Loucy (cell line): ENCODE data around the gene CORO2B.

Experiments
- H2AFZ ChIP-seq: fragments of 200-600 bp; sonication (generic); 2 replicates; pipeline ENCODE4 v1.6.0; 2016; ENCODE audit warnings: antibody characterized with exemption, mild to moderate bottlenecking, low read length, moderate library complexity
- H3F3A ChIP-seq: fragments of 200-600 bp; 2 replicates; pipeline ENCODE4 v1.6.0; 2016; ENCODE audit warnings: antibody characterized with exemption, low read depth, mild to moderate bottlenecking
- H3K27me3 ChIP-seq: fragments of 200-600 bp; sonication (generic); 2 replicates; pipeline ENCODE4 v1.6.1; 2014; ENCODE audit warnings: low read length, mild to moderate bottlenecking; ENCODE audit not compliant: insufficient read depth, poor library complexity, severe bottlenecking
- H3K36me3 ChIP-seq: fragments of 200-600 bp; sonication (generic); 2 replicates; pipeline ENCODE4 v1.6.1; 2016; ENCODE audit warnings: low read length; ENCODE audit not compliant: insufficient read depth
- H3K4me1 ChIP-seq: fragments of 200-600 bp; sonication (generic); 2 replicates; pipeline ENCODE4 v1.5.1; 2014; ENCODE audit warnings: low read length, mild to moderate bottlenecking; ENCODE audit not compliant: insufficient read depth, poor library complexity, severe bottlenecking
- H3K4me2 ChIP-seq: fragments of 200-600 bp; sonication (generic); 2 replicates; pipeline ENCODE4 v1.6.0; 2014; ENCODE audit warnings: antibody characterized with exemption, low read length, low read depth, mild to moderate bottlenecking; ENCODE audit not compliant: poor library complexity, severe bottlenecking
- H3K4me3 ChIP-seq: fragments of 200-600 bp; sonication (generic); 2 replicates; pipeline ENCODE4 v1.5.1; 2014; ENCODE audit warnings: low read length, mild to moderate bottlenecking, mixed read lengths; ENCODE audit not compliant: poor library complexity, severe bottlenecking
- H3K79me2 ChIP-seq: fragments of 200-600 bp; sonication (generic); 2 replicates; pipeline ENCODE4 v1.6.1; 2014; ENCODE audit warnings: low read length; ENCODE audit not compliant: insufficient read depth
- H3K9ac ChIP-seq: fragments of 200-600 bp; sonication (generic); 2 replicates; pipeline ENCODE4 v1.6.0; 2014; ENCODE audit warnings: mild to moderate bottlenecking, low read depth, low read length, moderate library complexity; ENCODE audit not compliant: poor library complexity, severe bottlenecking
- H3K9me2 ChIP-seq: fragments of 200-600 bp; sonication (generic); replicated peaks from 2 replicates; pipeline ENCODE4 v1.6.1; 2016; ENCODE audit warnings: low read depth, low read length, mixed read lengths
- H3K9me3 ChIP-seq: fragments of 200-600 bp; sonication (generic); 2 replicates; pipeline ENCODE4 v1.6.1; 2014; ENCODE audit warnings: mild to moderate bottlenecking, antibody characterized with exemption, low read length, low read depth; ENCODE audit not compliant: insufficient read depth
- H4K20me1 ChIP-seq: fragments of 200-600 bp; sonication (generic); 2 replicates; pipeline ENCODE4 v1.6.0; 2014; ENCODE audit warnings: antibody characterized with exemption, low read length, mild to moderate bottlenecking; ENCODE audit not compliant: insufficient read depth, poor library complexity, severe bottlenecking
- EZH2phosphoT487 ChIP-seq: fragments of 200-600 bp; IDR thresholded peaks from 2 replicates; pipeline ENCODE4 v1.6.1; 2018; ENCODE audit warnings: antibody characterized with exemption, mild to moderate bottlenecking, moderate library complexity, borderline replicate concordance
- TF ChIP-seq, protein P1 (sequence below): fragments of 200-600 bp; sonication (generic); conservative IDR thresholded peaks from 2 replicates; pipeline ENCODE4 v1.5.1; 2014; ENCODE audit warnings: mild to moderate bottlenecking, antibody characterized with exemption, low read length

The CORO2B gene

DNA sequence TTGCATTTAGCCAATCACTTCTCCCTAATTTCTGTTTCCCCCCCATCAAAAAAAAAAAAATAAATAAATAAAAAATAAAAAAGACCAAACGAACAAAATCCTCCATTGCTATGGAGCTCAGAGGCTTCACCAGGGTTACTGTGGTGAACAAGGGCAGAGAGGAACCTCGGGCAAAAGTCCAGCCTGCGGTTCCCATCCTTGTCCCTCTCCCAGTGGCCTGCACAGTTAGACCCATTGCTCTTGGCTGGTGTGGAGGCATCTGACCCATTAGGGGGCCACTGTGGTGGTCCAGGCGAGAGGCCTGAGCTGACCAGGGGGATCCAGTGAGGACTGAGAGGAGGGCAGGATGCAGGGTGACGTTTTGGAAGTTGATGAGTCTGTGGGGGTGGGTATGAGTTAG is 18.8 kb downstream of the CORO2B start:
- Histone ChIP-seq H2AFZ (no peak overlapping the region), H3K9me3 (no peaks in the 10 kb centered on the region), H3K79me2 (no peaks in the 10 kb centered on the region), H3K4me1 (no peaks in the 10 kb centered on the region), H3K9ac (no peak overlapping the region), H3K4me2 (no peak overlapping the region), H3K27me3 (no peaks in the 10 kb centered on the region), H3K4me3 (no peak overlapping the region), H3F3A (no peaks in the 10 kb centered on the region), H4K20me1 (no peaks in the 10 kb centered on the region), H3K36me3 (no peaks in the 10 kb centered on the region), H3K9me2 (no peaks in the 10 kb centered on the region)
- TF ChIP-seq EZH2phosphoT487: no peak
- TF ChIP-seq, protein P1, sequence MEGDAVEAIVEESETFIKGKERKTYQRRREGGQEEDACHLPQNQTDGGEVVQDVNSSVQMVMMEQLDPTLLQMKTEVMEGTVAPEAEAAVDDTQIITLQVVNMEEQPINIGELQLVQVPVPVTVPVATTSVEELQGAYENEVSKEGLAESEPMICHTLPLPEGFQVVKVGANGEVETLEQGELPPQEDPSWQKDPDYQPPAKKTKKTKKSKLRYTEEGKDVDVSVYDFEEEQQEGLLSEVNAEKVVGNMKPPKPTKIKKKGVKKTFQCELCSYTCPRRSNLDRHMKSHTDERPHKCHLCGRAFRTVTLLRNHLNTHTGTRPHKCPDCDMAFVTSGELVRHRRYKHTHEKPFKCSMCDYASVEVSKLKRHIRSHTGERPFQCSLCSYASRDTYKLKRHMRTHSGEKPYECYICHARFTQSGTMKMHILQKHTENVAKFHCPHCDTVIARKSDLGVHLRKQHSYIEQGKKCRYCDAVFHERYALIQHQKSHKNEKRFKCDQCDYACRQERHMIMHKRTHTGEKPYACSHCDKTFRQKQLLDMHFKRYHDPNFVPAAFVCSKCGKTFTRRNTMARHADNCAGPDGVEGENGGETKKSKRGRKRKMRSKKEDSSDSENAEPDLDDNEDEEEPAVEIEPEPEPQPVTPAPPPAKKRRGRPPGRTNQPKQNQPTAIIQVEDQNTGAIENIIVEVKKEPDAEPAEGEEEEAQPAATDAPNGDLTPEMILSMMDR: no peak

DNA sequence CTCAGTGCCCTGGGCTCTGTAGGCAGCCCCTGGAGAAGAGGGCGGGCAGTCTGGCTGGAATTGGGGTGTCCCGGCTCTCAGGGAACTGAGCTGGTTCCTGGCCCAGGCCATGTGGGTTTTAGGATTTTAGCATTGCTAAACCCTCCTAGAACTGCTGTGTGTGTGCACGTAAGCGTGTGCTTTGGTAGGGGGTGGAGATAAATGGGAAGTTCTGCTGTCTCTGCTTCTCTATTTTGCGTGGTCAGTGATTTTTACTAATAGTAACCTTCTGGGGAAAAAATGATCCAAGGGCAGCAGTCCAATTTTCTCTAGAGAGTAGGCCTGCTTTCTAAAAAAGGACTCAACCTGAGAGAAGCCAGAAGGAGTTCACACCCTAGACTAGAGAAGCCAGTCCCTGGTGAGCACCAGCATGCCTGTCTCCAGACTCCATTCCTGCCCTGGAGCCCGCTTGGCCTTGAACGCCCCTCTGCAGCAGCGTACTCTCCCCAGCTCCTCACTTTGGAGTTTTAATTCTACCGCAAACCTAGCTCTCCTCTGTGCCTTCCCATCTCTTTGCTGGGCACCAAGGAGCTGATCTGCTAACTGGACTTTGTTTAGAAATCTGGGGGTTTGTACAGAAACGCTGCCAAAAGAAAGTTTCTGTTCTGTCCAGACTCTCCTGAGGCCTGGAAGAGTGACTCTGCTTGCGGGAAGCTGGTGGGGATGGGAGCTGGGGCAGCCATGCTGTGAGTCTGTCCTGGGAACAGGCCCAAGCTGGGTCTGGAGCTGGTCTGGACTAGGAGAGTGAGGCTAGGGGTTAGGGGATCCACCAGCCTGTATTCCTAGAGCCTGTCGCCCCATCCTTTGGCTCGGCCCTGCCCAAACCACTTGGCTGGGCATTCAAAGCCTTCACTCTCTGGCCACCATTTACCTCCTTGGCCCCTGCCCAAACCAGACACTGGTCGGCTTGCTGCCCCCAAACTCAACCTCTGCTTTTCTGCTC is 19.7 kb downstream of the CORO2B start:
- Histone ChIP-seq H2AFZ (no peak overlapping the region), H3K9me3 (no peaks in the 10 kb centered on the region), H3K4me3 (no peak overlapping the region), H3F3A (no peaks in the 10 kb centered on the region), H3K4me1 (no peaks in the 10 kb centered on the region), H3K27me3 (no peaks in the 10 kb centered on the region), H3K9ac (no peak overlapping the region), H3K4me2 (no peak overlapping the region), H3K79me2 (no peaks in the 10 kb centered on the region), H3K9me2 (no peaks in the 10 kb centered on the region), H3K36me3 (no peaks in the 10 kb centered on the region), H4K20me1 (no peaks in the 10 kb centered on the region)
- TF ChIP-seq, protein P1: no peak
- TF ChIP-seq EZH2phosphoT487: no peak

DNA sequence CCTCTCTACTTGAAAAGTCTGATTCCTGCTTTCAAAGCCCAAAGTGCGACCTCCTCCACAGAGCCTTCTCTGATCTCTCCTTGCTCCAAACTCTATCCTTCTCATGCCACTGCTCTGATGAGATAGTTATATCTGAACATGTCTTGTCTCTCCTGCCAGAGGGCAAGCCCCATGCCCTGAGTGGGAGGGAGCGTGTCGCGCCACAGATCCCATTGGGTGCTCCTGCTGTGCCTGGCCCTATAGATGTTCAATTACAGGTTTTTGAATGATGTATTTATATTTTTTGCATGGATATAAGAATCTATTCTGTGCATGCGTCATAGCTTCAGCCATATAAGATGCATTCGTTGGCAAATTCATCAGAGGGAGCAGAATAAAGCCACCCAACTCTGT is 20.4 kb downstream of the CORO2B start:
- H3K27me3 ChIP-seq: no peaks in the 10 kb centered on the region

More for the DNA sequence above, 20.4 kb downstream of the CORO2B start:
- Histone ChIP-seq H3K79me2 (no peaks in the 10 kb centered on the region), H2AFZ (no peak overlapping the region), H3K9me2 (no peaks in the 10 kb centered on the region), H3K9me3 (no peaks in the 10 kb centered on the region), H3K36me3 (no peaks in the 10 kb centered on the region), H3K4me2 (no peak overlapping the region), H4K20me1 (no peaks in the 10 kb centered on the region), H3F3A (no peaks in the 10 kb centered on the region), H3K9ac (no peak overlapping the region), H3K4me1 (no peaks in the 10 kb centered on the region), H3K4me3 (no peak overlapping the region)
- TF ChIP-seq EZH2phosphoT487: no peak
- TF ChIP-seq, protein P1: no peak
